Ectodermal cell (in vitro differentiated cells): Measurements from ENCODE around the gene USP48.

ENCODE experiments used
- H3K27ac ChIP-seq: 2 replicates; pipeline ENCODE4 v1.7.0; 2013; ENCODE audit warnings: mild to moderate bottlenecking, low read depth, low read length; ENCODE audit not compliant: insufficient read depth, poor library complexity, severe bottlenecking
- H3K27me3 ChIP-seq: 2 replicates; pipeline ENCODE4 v1.7.0; 2013; ENCODE audit warnings: mild to moderate bottlenecking, low read length; ENCODE audit not compliant: insufficient read depth, control insufficient read depth, poor library complexity, severe bottlenecking
- H3K36me3 ChIP-seq: one replicate; pipeline ENCODE4 v1.7.0; 2013; ENCODE audit warnings: low read length; ENCODE audit not compliant: control insufficient read depth, insufficient read depth
- H3K4me1 ChIP-seq: one replicate; pipeline ENCODE4 v1.7.0; 2013; ENCODE audit warnings: low read length; ENCODE audit not compliant: control insufficient read depth, insufficient read depth
- H3K4me3 ChIP-seq: 2 replicates; pipeline ENCODE4 v1.7.0; 2013; ENCODE audit warnings: low read depth, low read length, control low read depth; ENCODE audit not compliant: insufficient read depth
- H3K9me3 ChIP-seq: 2 replicates; pipeline ENCODE4 v1.7.0; 2013; ENCODE audit warnings: mild to moderate bottlenecking, low read length, moderate library complexity; ENCODE audit not compliant: control insufficient read depth
- WGBS, 2 experiments: methylation state at CpG; one replicate each; pipeline ENCODE4 v1.1.7; 2013; ENCODE audit warnings: missing lambda C conversion rate in 2 of 2; 5-methylcytosine and 5-hydroxymethylcytosine counted together

The USP48 gene

GRCh38 chr1:21750841-21751240, 32.1 kb downstream of the USP48 start:
- no peaks in the 10 kb centered on the region for H3K36me3 ChIP-seq
- H3K9me3 ChIP-seq = no peaks in the 10 kb centered on the region
- no peaks in the 10 kb centered on the region for H3K27me3 ChIP-seq
- H3K4me1 ChIP-seq = no peaks in the 10 kb centered on the region
- 44 to 45% methylated on average over 2 of the region's 2 CpGs for WGBS, 2 experiments
- no peak overlapping the region for H3K4me3 ChIP-seq
- H3K27ac ChIP-seq = no peak overlapping the region

GRCh38 chr1:21749859-21750468, 33.0 kb downstream of the USP48 start:
- Histone ChIP-seq H3K4me3 (no peak overlapping the region), H3K27me3 (no peaks in the 10 kb centered on the region), H3K27ac (no peak overlapping the region), H3K36me3 (no peaks in the 10 kb centered on the region), H3K4me1 (no peaks in the 10 kb centered on the region), H3K9me3 (no peaks in the 10 kb centered on the region)
- 89 to 90% methylated on average over 9 of the region's 9 CpGs for WGBS, 2 experiments

- Histone ChIP-seq H3K36me3 (no peaks in the 10 kb centered on the region), H3K27ac (no peak overlapping the region), H3K4me3 (no peak overlapping the region), H3K9me3 (no peaks in the 10 kb centered on the region), H3K27me3 (no peaks in the 10 kb centered on the region), H3K4me1 (no peaks in the 10 kb centered on the region)
- 89 to 93% methylated on average over 3 of the region's 3 CpGs for WGBS, 2 experiments
These were observed 33.8 kb downstream of the USP48 start for GRCh38 chr1:21749109-21749508.

GRCh38 chr1:21743476-21743875, 39.5 kb downstream of the USP48 start:
- Histone ChIP-seq H3K27ac (no peak overlapping the region), H3K4me1 (no peaks in the 10 kb centered on the region), H3K4me3 (no peak overlapping the region), H3K9me3 (no peaks in the 10 kb centered on the region), H3K36me3 (no peaks in the 10 kb centered on the region), H3K27me3 (no peaks in the 10 kb centered on the region)
- WGBS, 2 experiments = 100% methylated on average over 1 of the region's 2 CpGs

GRCh38 chr1:21742578-21742977, 40.4 kb downstream of the USP48 start:
- Histone ChIP-seq H3K4me1 (no peaks in the 10 kb centered on the region), H3K27me3 (no peaks in the 10 kb centered on the region), H3K4me3 (no peak overlapping the region), H3K36me3 (no peaks in the 10 kb centered on the region), H3K9me3 (no peaks in the 10 kb centered on the region), H3K27ac (no peak overlapping the region)
- 88 to 97% methylated on average over 2 of the region's 2 CpGs for WGBS, 2 experiments

GRCh38 chr1:21741206-21741605, 41.7 kb downstream of the USP48 start:
- no peaks in the 10 kb centered on the region for H3K9me3 ChIP-seq
- no peaks in the 10 kb centered on the region for H3K4me1 ChIP-seq
- no peaks in the 10 kb centered on the region for H3K27me3 ChIP-seq
- no peak overlapping the region for H3K27ac ChIP-seq
- no peak overlapping the region for H3K4me3 ChIP-seq
- 88 to 100% methylated on average over 2 of the region's 2 CpGs for WGBS, 2 experiments
- no peaks in the 10 kb centered on the region for H3K36me3 ChIP-seq

GRCh38 chr1:21736876-21737275, 46.1 kb downstream of the USP48 start:
- no peaks in the 10 kb centered on the region for H3K27me3 ChIP-seq
- H3K36me3 ChIP-seq = peaks cover 9% of the 10 kb centered on the region
- H3K4me3 ChIP-seq = no peak overlapping the region
- no peaks in the 10 kb centered on the region for H3K9me3 ChIP-seq
- 92 to 97% methylated on average over 9 of the region's 9 CpGs for WGBS, 2 experiments
- H3K4me1 ChIP-seq = no peaks in the 10 kb centered on the region
- no peak overlapping the region for H3K27ac ChIP-seq

- WGBS, 2 experiments = 93 to 95% methylated on average over 2 of the region's 2 CpGs
- no peak overlapping the region for H3K4me3 ChIP-seq
- H3K27ac ChIP-seq = no peak overlapping the region
- no peaks in the 10 kb centered on the region for H3K27me3 ChIP-seq
- H3K9me3 ChIP-seq = no peaks in the 10 kb centered on the region
- peaks cover 12% of the 10 kb centered on the region for H3K36me3 ChIP-seq
- H3K4me1 ChIP-seq = no peaks in the 10 kb centered on the region
These were observed 46.9 kb downstream of the USP48 start for GRCh38 chr1:21736011-21736410.

- Histone ChIP-seq H3K27ac (no peak overlapping the region), H3K4me1 (no peaks in the 10 kb centered on the region), H3K9me3 (no peaks in the 10 kb centered on the region), H3K27me3 (no peaks in the 10 kb centered on the region), H3K4me3 (no peak overlapping the region), H3K36me3 (peaks cover 12% of the 10 kb centered on the region)
These were observed 48.4 kb downstream of the USP48 start for GRCh38 chr1:21734526-21734925.

- H3K9me3 ChIP-seq = no peaks in the 10 kb centered on the region
- H3K27ac ChIP-seq = no peak overlapping the region
- WGBS, 2 experiments = 0% methylated on average over 1 of the region's 1 CpG
- no peak overlapping the region for H3K4me3 ChIP-seq
- H3K4me1 ChIP-seq = no peaks in the 10 kb centered on the region
- H3K27me3 ChIP-seq = no peaks in the 10 kb centered on the region
- peaks cover 17% of the 10 kb centered on the region for H3K36me3 ChIP-seq
These were observed 50.3 kb downstream of the USP48 start for GRCh38 chr1:21732664-21733063.
